Activated CD4-positive, alpha-beta T cell treated with anti-CD3 and anti-CD28 coated beads, Interleukin-2, amount 50 U/mL, for 1 hour (primary cell): ENCODE results near the gene PDF.

Experiments used
- DNase-seq: peaks from one replicate; pipeline ENCODE4 v3.0.0-alpha.2; 2020

PDF gene

GRCh38 chr16:69338557-69339288 is 8.3 kb upstream of the PDF start:
- no peak for DNase-seq

DNA sequence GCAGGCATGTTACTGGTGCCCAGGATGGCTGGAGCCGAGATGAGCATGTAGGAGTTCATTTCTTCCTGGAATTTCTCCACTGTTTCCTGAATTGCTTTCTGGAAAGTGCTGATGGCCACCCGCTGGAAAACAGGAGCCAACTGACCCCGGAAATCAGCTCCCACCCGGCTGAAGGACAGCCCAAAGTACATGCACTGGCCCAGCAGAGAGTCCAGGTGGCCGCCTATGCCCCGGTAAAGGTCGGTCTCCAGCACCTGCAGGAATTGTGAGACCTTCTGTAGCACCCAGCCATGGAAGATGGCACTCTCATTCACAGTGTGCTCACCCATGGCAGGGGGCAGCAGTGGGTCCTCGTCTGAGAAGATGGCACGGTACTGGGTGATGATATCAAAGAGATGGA is 4.3 kb upstream of the PDF start:
- DNase-seq: no peak

GRCh38 chr16:69329369-69330285 is 761 bp downstream of the PDF start:
- DNase-seq: peak; percentile 54

DNA sequence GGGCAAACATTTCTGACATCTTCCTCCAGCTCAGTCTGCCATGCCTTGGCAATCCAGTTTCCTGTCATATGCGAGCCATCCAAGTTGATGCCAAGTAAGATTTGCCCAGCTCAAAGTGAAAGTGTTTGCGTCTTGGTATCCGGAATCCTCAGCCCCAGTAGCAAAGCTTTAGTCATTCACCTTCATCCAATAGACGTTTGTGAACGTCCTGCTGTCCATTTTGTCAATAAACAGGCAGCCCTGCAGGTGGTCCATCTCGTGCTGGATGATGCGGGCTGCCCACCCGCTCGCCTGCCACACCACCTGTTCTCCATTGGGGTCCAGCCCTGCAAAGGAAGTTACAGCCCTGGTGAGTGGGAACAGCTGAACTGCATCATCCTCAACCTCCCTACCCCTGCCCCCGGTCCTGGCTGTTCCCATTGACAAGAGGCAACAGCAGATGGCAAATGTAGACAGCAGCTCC is 1.5 kb downstream of the PDF start:
- no peak for DNase-seq

DNA sequence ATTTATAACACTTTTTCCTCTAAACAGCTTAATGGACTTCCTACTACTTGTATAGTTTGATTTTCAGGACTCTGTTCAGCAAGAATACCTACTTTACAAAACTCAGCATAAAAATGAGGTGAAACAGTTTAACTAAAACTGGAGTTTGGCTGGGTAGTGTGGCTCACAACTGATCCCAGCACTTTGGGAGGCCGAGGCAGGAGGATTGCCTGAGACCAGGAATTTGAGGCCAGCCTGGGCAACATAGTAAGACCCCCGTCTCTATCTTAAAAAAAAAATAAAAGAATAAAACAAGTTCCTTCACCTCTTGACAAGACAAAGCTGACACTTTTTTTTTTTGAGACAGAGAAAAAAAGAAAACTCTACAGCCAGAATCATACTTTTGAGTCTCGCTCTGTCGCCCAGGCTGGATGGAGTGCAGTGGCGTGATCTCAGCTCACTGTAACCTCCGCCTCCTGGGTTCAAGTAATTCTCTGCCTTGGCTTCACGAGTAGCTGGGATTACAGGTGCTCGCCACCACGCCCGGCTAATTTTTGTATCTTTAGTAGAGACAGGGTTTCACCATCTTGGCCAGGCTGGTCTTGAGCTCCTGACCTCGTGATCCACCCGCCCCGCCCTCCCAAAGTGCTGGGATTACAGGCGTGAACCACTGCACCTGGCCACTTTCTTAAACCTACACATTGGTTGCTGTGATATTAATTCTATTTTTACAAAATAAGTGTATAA is 2.6 kb downstream of the PDF start:
- DNase-seq: no peak

DNA sequence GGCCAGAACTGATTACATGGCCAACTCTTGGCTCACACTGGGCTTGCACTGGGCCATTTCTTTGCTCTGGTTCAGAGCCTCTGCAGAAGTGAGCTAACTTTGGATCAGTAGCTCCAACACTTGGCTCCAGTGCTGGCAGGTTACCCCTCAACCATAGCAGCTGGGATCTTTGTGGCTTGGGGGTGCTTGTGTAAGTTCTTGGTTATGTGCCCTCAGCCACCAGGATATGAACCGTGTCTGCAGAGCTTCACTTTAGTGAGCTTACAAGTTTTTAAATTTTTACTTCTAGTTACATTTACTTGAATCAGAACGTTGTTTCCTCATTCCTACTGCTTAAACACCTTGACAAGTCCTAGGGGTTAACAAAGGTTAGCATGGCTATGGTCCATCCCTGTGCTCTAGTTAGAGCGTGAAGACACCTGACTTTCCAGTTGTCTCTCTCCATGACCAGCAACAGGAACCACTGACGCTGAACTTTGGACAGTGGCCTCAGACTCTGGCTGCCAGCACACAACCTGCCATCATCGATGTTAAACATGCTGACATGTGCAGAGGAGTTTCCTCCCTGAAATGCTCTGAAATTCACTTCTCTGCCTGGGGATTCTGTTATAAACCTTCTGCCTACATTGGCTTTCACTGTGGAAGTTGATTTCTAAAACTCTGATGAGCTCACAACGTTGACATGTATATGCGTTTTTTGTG is 4.1 kb downstream of the PDF start:
- no peak for DNase-seq

GRCh38 chr16:69325784-69326171 is 4.6 kb downstream of the PDF start:
- no peak for DNase-seq

GRCh38 chr16:69324585-69325253 is 5.7 kb downstream of the PDF start:
- no peak for DNase-seq

DNA sequence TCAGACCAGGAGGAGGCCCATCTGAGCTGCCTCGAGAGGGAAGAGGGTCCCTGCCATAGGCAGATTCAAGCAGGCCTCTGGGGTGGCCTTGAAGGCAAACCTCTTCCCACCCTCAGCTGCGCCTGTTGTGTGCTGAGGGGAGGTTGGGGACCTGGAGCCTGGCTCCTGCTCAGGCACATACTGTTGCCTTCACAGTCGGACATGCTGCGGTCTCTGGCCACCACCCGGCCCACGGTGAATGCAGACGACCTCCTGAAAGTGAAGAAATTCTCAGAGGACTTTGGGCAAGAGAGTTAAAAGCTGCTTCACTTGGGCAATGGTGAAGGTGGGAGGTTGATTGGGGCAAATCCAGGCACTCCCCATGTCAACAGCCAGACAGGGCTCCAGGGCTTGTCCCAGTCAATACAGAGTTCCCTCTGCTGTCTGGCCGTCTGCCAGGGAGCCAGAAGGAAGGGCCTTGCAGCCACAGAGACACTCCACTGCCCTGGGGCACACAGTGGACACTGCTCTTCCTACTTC is 6.3 kb downstream of the PDF start:
- no peak for DNase-seq

DNA sequence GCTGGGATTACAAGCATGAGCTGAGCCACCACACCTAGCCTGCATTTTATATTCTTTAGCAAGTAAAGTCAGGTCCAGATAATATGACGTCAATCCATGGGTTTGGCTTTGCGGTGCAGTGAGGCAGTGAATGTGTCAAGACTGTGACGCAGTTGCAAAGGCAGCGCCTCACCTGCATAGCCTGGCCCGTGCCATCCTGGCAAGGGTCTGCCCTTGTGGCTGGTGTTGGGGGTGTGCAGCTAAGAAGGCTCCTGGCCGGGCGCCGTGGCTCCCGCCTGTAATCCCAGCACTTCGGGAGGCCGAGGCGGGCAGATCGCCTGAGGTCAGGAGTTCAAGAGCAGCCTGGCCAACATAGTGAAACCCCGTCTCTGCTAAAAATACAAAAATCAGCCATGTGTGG is 7.0 kb downstream of the PDF start:
- no peak for DNase-seq

- DNase-seq: no peak
These were observed 8.0 kb downstream of the PDF start for GRCh38 chr16:69322343-69322742.

GRCh38 chr16:69321080-69321479 is 9.3 kb downstream of the PDF start:
- no peak for DNase-seq

DNA sequence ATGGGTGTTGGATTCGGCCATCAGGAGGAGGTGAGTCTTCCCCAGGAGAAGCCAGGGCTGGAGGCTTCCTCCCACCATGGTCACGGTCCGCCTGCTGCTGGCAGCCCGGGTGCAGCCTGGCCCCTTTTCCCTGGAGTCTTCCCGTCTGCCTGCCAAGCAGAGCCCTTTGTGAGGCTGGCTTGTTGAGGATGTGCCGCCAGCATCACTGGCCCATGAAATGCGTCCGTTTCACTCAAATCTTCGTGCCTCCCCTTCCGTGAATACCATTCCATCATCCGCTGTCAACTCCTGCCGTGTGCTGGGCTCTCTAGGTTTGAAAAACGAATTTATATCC is 9.7 kb downstream of the PDF start:
- DNase-seq: no peak

- no peak for DNase-seq
These were observed 10.3 kb downstream of the PDF start for GRCh38 chr16:69319826-69320739.

- DNase-seq: no peak
These were observed 11.0 kb downstream of the PDF start for GRCh38 chr16:69319381-69319780.

DNA sequence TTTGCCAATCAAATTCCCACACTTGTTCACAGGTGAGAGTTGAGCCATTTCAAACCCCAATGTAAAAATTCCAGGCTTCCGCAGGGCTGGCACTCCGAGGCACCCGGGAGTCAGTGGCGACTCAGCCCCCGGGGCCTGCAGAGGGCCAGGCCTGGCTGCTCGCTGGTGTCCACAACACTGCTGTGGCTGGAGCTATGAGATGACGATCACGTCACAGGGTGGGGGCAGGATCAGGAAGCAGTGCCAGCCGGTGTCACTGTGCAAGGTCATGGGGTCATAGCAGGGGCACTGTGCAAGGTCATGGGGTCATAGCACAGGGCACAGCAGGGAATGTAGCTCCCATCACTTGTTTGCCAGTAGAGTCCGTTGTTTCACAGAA is 11.5 kb downstream of the PDF start:
- no peak for DNase-seq

GRCh38 chr16:69318177-69318910 is 12.0 kb downstream of the PDF start:
- DNase-seq: no peak

- no peak for DNase-seq
These were observed 13.8 kb downstream of the PDF start for GRCh38 chr16:69316595-69317034.

- DNase-seq: no peak
These were observed 14.7 kb downstream of the PDF start for GRCh38 chr16:69315486-69316311.
